Measurements from ENCODE around the gene MRTFA.

MRTFA gene

GRCh38 chr22:40633036-40633435, 3.5 kb downstream of the MRTFA start:
- H4K20me1 ChIP-seq (ENCODE audit: low read depth, low read length) = peaks cover 36% of the 10 kb centered on the region; the same call in 1 of the 2 replicates

GRCh38 chr22:40631925-40632324, 4.6 kb downstream of the MRTFA start:
- Histone ChIP-seq H4K20me1 (ENCODE audit: low read depth, low read length) (peaks cover 45% of the 10 kb centered on the region; the same call in 1 of the 2 replicates), H3K4me2 (ENCODE audit: low read depth, low read length, poor library complexity, severe bottlenecking) (peak overlapping the region; percentile 7), H2AFZ (ENCODE audit: low read depth, low read length, severe bottlenecking) (no peak overlapping the region), H3K27me3 (ENCODE audit: low read length) (no peaks in the 10 kb centered on the region), H3K27ac (ENCODE audit: low read depth, low read length) (no peak overlapping the region), H3K9ac (ENCODE audit: low read length) (no peak overlapping the region), H3K4me3 (ENCODE audit: insufficient read depth, low read length, poor library complexity, severe bottlenecking) (no peak overlapping the region), H3K79me2 (ENCODE audit: insufficient read depth, low read length) (peaks cover 95% of the 10 kb centered on the region), H3K36me3 (ENCODE audit: low read length) (no peaks in the 10 kb centered on the region), H3F3A (ENCODE audit: insufficient read depth) (0 out of 2 replicates have a peak, but pooled peaks cover 3% of the 10 kb centered on the region), H3K9me3 (ENCODE audit: insufficient read depth, low read length) (no peaks in the 10 kb centered on the region), H3K9me2 (replicated peaks; ENCODE audit: insufficient read depth, low read length) (no peaks in the 10 kb centered on the region)
- TF ChIP-seq CTCF (IDR thresholded peaks at IDR 0.05; ENCODE audit: insufficient read depth, low read length, poor library complexity, severe bottlenecking) = no peak
- TF ChIP-seq EZH2phosphoT487 (conservative IDR thresholded peaks at IDR 0.05; ENCODE audit: low read length) = no peak

More at GRCh38 chr22:40633036-40633435, 3.5 kb downstream of the MRTFA start:
- TF ChIP-seq CTCF (IDR thresholded peaks at IDR 0.05; ENCODE audit: insufficient read depth, low read length, poor library complexity, severe bottlenecking) (no peak), EZH2phosphoT487 (conservative IDR thresholded peaks at IDR 0.05; ENCODE audit: low read length) (no peak)
- H3K9ac ChIP-seq (ENCODE audit: low read length) = no peak overlapping the region
- H3K36me3 ChIP-seq (ENCODE audit: low read length) = no peaks in the 10 kb centered on the region
- 0 out of 2 replicates have a peak, but pooled peaks cover 3% of the 10 kb centered on the region for H3F3A ChIP-seq (ENCODE audit: insufficient read depth)
- H3K9me2 ChIP-seq (replicated peaks; ENCODE audit: insufficient read depth, low read length) = no peaks in the 10 kb centered on the region
- no peaks in the 10 kb centered on the region for H3K9me3 ChIP-seq (ENCODE audit: insufficient read depth, low read length)
- H3K4me3 ChIP-seq (ENCODE audit: insufficient read depth, low read length, poor library complexity, severe bottlenecking) = no peak overlapping the region
- H3K27ac ChIP-seq (ENCODE audit: low read depth, low read length) = no peak overlapping the region
- peaks cover 84% of the 10 kb centered on the region for H3K79me2 ChIP-seq (ENCODE audit: insufficient read depth, low read length)
- H3K4me2 ChIP-seq (ENCODE audit: low read depth, low read length, poor library complexity, severe bottlenecking) = peak overlapping the region; percentile 74
- H3K27me3 ChIP-seq (ENCODE audit: low read length) = no peaks in the 10 kb centered on the region
- H2AFZ ChIP-seq (ENCODE audit: low read depth, low read length, severe bottlenecking) = no peak overlapping the region

- H3K9me3 ChIP-seq (ENCODE audit: insufficient read depth, low read length) = no peaks in the 10 kb centered on the region
- H4K20me1 ChIP-seq (ENCODE audit: low read depth, low read length) = peaks cover 33% of the 10 kb centered on the region; the same call in 1 of the 2 replicates
- no peak overlapping the region for H3K9ac ChIP-seq (ENCODE audit: low read length)
- no peak overlapping the region for H3K4me3 ChIP-seq (ENCODE audit: insufficient read depth, low read length, poor library complexity, severe bottlenecking)
- H3K9me2 ChIP-seq (replicated peaks; ENCODE audit: insufficient read depth, low read length) = no peaks in the 10 kb centered on the region
- H3K27me3 ChIP-seq (ENCODE audit: low read length) = no peaks in the 10 kb centered on the region
- 0 out of 2 replicates have a peak, but pooled peaks cover 3% of the 10 kb centered on the region for H3F3A ChIP-seq (ENCODE audit: insufficient read depth)
- H3K36me3 ChIP-seq (ENCODE audit: low read length) = no peaks in the 10 kb centered on the region
- no peak overlapping the region for H3K27ac ChIP-seq (ENCODE audit: low read depth, low read length)
- peak overlapping the region; percentile 4 for H3K4me2 ChIP-seq (ENCODE audit: low read depth, low read length, poor library complexity, severe bottlenecking)
- peaks cover 99% of the 10 kb centered on the region for H3K79me2 ChIP-seq (ENCODE audit: insufficient read depth, low read length)
- H2AFZ ChIP-seq (ENCODE audit: low read depth, low read length, severe bottlenecking) = no peak overlapping the region
- TF ChIP-seq EZH2phosphoT487 (conservative IDR thresholded peaks at IDR 0.05; ENCODE audit: low read length) (no peak), CTCF (IDR thresholded peaks at IDR 0.05; ENCODE audit: insufficient read depth, low read length, poor library complexity, severe bottlenecking) (no peak)
Measured at GRCh38 chr22:40628354-40629042, 8.0 kb downstream of the MRTFA start.

Measured in SU-DHL-6 (cell line).